HCT116 (cell line): Measurements from ENCODE around the gene EML4. TPM values are rescaled to one million over a fixed set of nuclear protein-coding genes. Genes with fewer than 3 reads are reported as not detected.

ENCODE experiments used
- ATAC-seq: fragments of 200-7000 bp; cut with Tn5 transposase; 2 replicates; pipeline ENCODE4 v1.9.1; 2020; ENCODE audit warnings: mild to moderate bottlenecking, moderate library complexity
- BruUV-seq: library from RNA; stranded (reverse); fragments of 400-500 nt; replicated peaks from 2 replicates; lab custom pipeline; 2021; lab: Mats Ljungman, UMichigan
- CTCF ChIA-PET: fragments of 300-600 bp; sonication (Branson Sonifier 250); formaldehyde crosslinking; loops from one replicate; lab custom pipeline; 2021; ENCODE audit warnings: antibody characterized with exemption; lab: Charles Lee
- POLR2A ChIA-PET: fragments of 300-600, 350-600 bp; sonication (Branson Sonifier 250); formaldehyde crosslinking; loops from one replicate; lab custom pipeline; 2021; ENCODE audit warnings: antibody characterized with exemption; lab: Charles Lee
- RAD21 ChIA-PET, 2 experiments: fragments of 300-600 bp; sonication (Branson Sonifier 250); formaldehyde crosslinking; loops; one replicate each; lab custom pipeline; 2023; ENCODE audit warnings: low total read pairs in 2 of 2; ENCODE audit not compliant: uncharacterized antibody in 2 of 2, unreplicated experiment in 2 of 2, low non-redundant PET in 1 of 2; lab: Charles Lee
- DNase-seq: peaks from one replicate; pipeline ENCODE4 v3.0.0-alpha.2; 2010; ENCODE audit warnings: low read depth, low spot score
- H2AFZ ChIP-seq: fragments of 200-600 bp; shearing (Covaris generic), sonication (generic); 2 replicates; pipeline ENCODE4 v1.6.1; 2017; ENCODE audit warnings: low read depth, mixed run types, mixed read lengths, antibody characterized with exemption, low read length; ENCODE audit not compliant: poor library complexity, severe bottlenecking
- H3K27ac ChIP-seq: 2 replicates; pipeline ENCODE4 v1.5.1; 2012; ENCODE audit warnings: low read depth, low read length
- H3K27me3 ChIP-seq: fragments of 200-600 bp; sonication (generic); 2 replicates; pipeline ENCODE4 v1.6.1; 2016; ENCODE audit warnings: mixed run types, low read length, mixed read lengths; ENCODE audit not compliant: insufficient read depth
- H3K36me3 ChIP-seq, 2 experiments: fragments of 200-500 bp in 1 of 2; fragments of 200-600 bp in 1 of 2; sonication (Bioruptor generic) in 1 of 2; sonication (generic) in 1 of 2; 2 replicates each; pipeline versions ENCODE4 v1.5.1 to v1.6.1; 2014 to 2016; ENCODE audit warnings: low read length in 2 of 2, inconsistent platforms in 1 of 2, mixed read lengths in 1 of 2, mixed run types in 1 of 2; ENCODE audit not compliant: insufficient read depth in 2 of 2, control insufficient read depth in 1 of 2
- H3K4me1 ChIP-seq, 2 experiments: fragments of 200-600 bp in 1 of 2; sonication (generic) in 1 of 2; 2 replicates each; pipeline versions ENCODE4 v1.5.1 to v1.6.1; 2012 to 2017; ENCODE audit warnings: low read length in 2 of 2, inconsistent platforms in 1 of 2, mild to moderate bottlenecking in 1 of 2, mixed read lengths in 1 of 2, mixed run types in 1 of 2, moderate library complexity in 1 of 2; ENCODE audit not compliant: insufficient read depth in 2 of 2, control insufficient read depth in 1 of 2
- H3K4me2 ChIP-seq: fragments of 200-600 bp; sonication (generic); 2 replicates; pipeline ENCODE4 v1.6.1; 2017; ENCODE audit warnings: mixed run types, low read length, mixed read lengths
- H3K4me3 ChIP-seq, 2 experiments: fragments of 200-600 bp in 1 of 2; sonication (generic) in 1 of 2; replicated peaks in 1 of 2; 2 replicates each; pipeline ENCODE4 v1.5.1; 2011 to 2016; ENCODE audit warnings: low read length in 2 of 2, control low read depth in 1 of 2, low read depth in 1 of 2, mild to moderate bottlenecking in 1 of 2, mixed read lengths in 1 of 2, mixed run types in 1 of 2
- H3K79me2 ChIP-seq: fragments of 200-600 bp; sonication (generic); 2 replicates; pipeline ENCODE4 v1.6.1; 2017; ENCODE audit warnings: mild to moderate bottlenecking, mixed run types, low read length, moderate library complexity, mixed read lengths; ENCODE audit not compliant: insufficient read depth
- H3K9ac ChIP-seq: fragments of 200-600 bp; sonication (generic); 2 replicates; pipeline ENCODE4 v1.6.1; 2016; ENCODE audit warnings: low read length, mixed read lengths
- H3K9me2 ChIP-seq: fragments of 200-600 bp; sonication (generic), shearing (Covaris generic); 2 replicates; pipeline ENCODE4 v1.6.1; 2017; ENCODE audit warnings: mixed run types, mild to moderate bottlenecking, moderate library complexity; ENCODE audit not compliant: insufficient read depth
- H3K9me3 ChIP-seq, 2 experiments: fragments of 200-500 bp in 1 of 2; fragments of 200-600 bp in 1 of 2; sonication (Bioruptor generic) in 1 of 2; sonication (generic) in 1 of 2; 2 replicates each; pipeline ENCODE4 v1.6.1; 2014 to 2017; ENCODE audit warnings: low read length in 2 of 2, mixed read lengths in 2 of 2, inconsistent platforms in 1 of 2, low read depth in 1 of 2, mild to moderate bottlenecking in 1 of 2, mixed run types in 1 of 2, moderate library complexity in 1 of 2; ENCODE audit not compliant: control insufficient read depth in 1 of 2, insufficient read depth in 1 of 2
- H4K20me1 ChIP-seq: fragments of 200-600 bp; sonication (generic), shearing (Covaris generic); 2 replicates; pipeline ENCODE4 v1.6.1; 2017; ENCODE audit warnings: mixed run types, mild to moderate bottlenecking, moderate library complexity; ENCODE audit not compliant: insufficient read depth
- CBX3 ChIP-seq: IDR thresholded peaks from 2 replicates; pipeline ENCODE4 v1.6.1; 2012; ENCODE audit warnings: low read depth
- CEBPB ChIP-seq: IDR thresholded peaks from 2 replicates; pipeline ENCODE4 v1.6.1; 2012; ENCODE audit warnings: low read depth
- EGR1 ChIP-seq: IDR thresholded peaks from 2 replicates; pipeline ENCODE4 v1.6.1; 2012; ENCODE audit warnings: low read depth
- ELF1 ChIP-seq: IDR thresholded peaks from 2 replicates; pipeline ENCODE4 v1.6.1; 2012; ENCODE audit warnings: low read depth, borderline replicate concordance
- EZH2 ChIP-seq: fragments of 200-600 bp; sonication (generic); IDR thresholded peaks from 2 replicates; pipeline ENCODE4 v1.6.1; 2017; ENCODE audit warnings: antibody characterized with exemption, mixed run types
- EZH2phosphoT487 ChIP-seq: fragments of 200-600 bp; IDR thresholded peaks from 2 replicates; pipeline ENCODE4 v1.6.1; 2018; ENCODE audit warnings: antibody characterized with exemption, borderline replicate concordance
- FOSL1 ChIP-seq: IDR thresholded peaks from 2 replicates; pipeline ENCODE4 v1.6.1; 2012; ENCODE audit warnings: low read depth
- JUND ChIP-seq: IDR thresholded peaks from 2 replicates; pipeline ENCODE4 v1.6.1; 2012
- POLR2A ChIP-seq: IDR thresholded peaks from 2 replicates; pipeline ENCODE4 v1.7.0; 2011; ENCODE audit warnings: borderline replicate concordance; ENCODE audit not compliant: insufficient read depth, insufficient read length; ENCODE audit errors: extremely low read depth
- POLR2AphosphoS5 ChIP-seq: IDR thresholded peaks from 2 replicates; pipeline ENCODE4 v1.6.1; 2011; ENCODE audit warnings: mild to moderate bottlenecking, low read depth, low read length, moderate library complexity
- RAD21 ChIP-seq: IDR thresholded peaks from 2 replicates; pipeline ENCODE4 v1.6.1; 2012; ENCODE audit warnings: low read depth, mild to moderate bottlenecking
- SIN3A ChIP-seq: IDR thresholded peaks from 2 replicates; pipeline ENCODE4 v1.6.1; 2012; ENCODE audit warnings: low read depth
- SP1 ChIP-seq: IDR thresholded peaks from 2 replicates; pipeline ENCODE4 v1.6.1; 2012; ENCODE audit warnings: low read depth
- YY1 ChIP-seq: IDR thresholded peaks from 2 replicates; pipeline ENCODE4 v1.6.1; 2011; ENCODE audit warnings: low read length, low read depth, moderate library complexity, mild to moderate bottlenecking; ENCODE audit not compliant: insufficient replicate concordance; ENCODE audit errors: extremely low read depth
- ZFX ChIP-seq: fragments of 450-650 bp; IDR thresholded peaks from 2 replicates; pipeline ENCODE4 v1.6.1; 2017
- ZNF274 ChIP-seq: fragments of 200-500 bp; sonication (Bioruptor generic); IDR thresholded peaks from 2 replicates; pipeline ENCODE4 v1.6.1; 2014; ENCODE audit warnings: mild to moderate bottlenecking, low read depth, low read length, inconsistent platforms
- intact Hi-C: fragments of 100-400 bp; cut with micrococcal nuclease; formaldehyde crosslinking; loops from 2 replicates; pipeline ENCODE4 v1.10.0; 2022
- total RNA-seq: library from RNA; stranded (reverse); gene quantifications from one replicate; pipeline ENCODE4 v1.2.1, GENCODE V29; 2021; ENCODE audit not compliant: unreplicated experiment
- TF ChIP-seq, protein P1 (sequence below): IDR thresholded peaks from 2 replicates; pipeline ENCODE4 v1.6.1; 2012
- TF ChIP-seq, protein P2 (sequence below): IDR thresholded peaks from 2 replicates; pipeline ENCODE4 v1.6.1; 2012; ENCODE audit warnings: low read depth
- TF ChIP-seq, protein P3 (sequence below): IDR thresholded peaks from 2 replicates; pipeline ENCODE4 v1.6.1; 2012
- TF ChIP-seq, protein P4 (sequence below), 3 experiments: fragments of 200-600 bp in 1 of 3; sonication (generic) in 1 of 3; IDR thresholded peaks in 2 of 3; conservative IDR thresholded peaks in 1 of 3; 2 replicates each; pipeline ENCODE4 v1.5.1; 2012 to 2017; ENCODE audit warnings: low read depth in 2 of 3, low read length in 2 of 3, antibody characterized with exemption in 1 of 3, borderline replicate concordance in 1 of 3, control low read depth in 1 of 3, mild to moderate bottlenecking in 1 of 3, mixed read lengths in 1 of 3, mixed run types in 1 of 3, moderate library complexity in 1 of 3; ENCODE audit not compliant: insufficient read depth in 1 of 3

Gene EML4
- total RNA-seq, 1 experiment from 2014 or later, result 53.5 TPM

DNA sequence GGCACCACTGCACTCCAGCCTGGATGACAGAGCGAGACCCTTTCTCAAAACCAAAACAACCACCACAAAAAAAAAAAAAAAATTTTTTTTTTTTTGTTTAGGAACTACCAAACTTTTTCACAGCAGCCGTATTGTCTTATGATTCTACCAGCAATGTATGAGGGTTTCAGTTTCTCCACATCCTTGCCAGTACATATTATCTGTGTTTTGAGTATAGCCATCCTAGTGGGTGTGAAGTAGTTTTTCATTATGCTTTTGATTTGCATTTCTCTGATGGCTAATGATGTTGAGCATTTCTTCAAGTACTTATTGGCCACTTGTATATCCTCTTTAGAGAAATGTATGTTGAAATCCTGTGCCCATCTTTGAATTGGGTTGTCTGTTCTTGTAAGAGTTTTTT lies 140.2 kb downstream of the EML4 start:
- peaks cover 0 to 3% of the 10 kb centered on the region in 2 experiments; a peak in 1 of 4 replicates for H3K4me1 ChIP-seq
- CTCF ChIA-PET, result no interaction called here
- TF ChIP-seq, protein P1, sequence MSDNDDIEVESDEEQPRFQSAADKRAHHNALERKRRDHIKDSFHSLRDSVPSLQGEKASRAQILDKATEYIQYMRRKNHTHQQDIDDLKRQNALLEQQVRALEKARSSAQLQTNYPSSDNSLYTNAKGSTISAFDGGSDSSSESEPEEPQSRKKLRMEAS, result no peak
- TF ChIP-seq ZNF274 (no peak), RAD21 (no peak), EZH2phosphoT487 (no peak), CEBPB (no peak), YY1 (no peak), ZFX (no peak), JUND (no peak), SIN3A (no peak), POLR2A (no peak), CBX3 (no peak), FOSL1 (no peak), EZH2 (no peak), POLR2AphosphoS5 (no peak), EGR1 (no peak), ELF1 (no peak), SP1 (no peak)
- TF ChIP-seq, protein P2, sequence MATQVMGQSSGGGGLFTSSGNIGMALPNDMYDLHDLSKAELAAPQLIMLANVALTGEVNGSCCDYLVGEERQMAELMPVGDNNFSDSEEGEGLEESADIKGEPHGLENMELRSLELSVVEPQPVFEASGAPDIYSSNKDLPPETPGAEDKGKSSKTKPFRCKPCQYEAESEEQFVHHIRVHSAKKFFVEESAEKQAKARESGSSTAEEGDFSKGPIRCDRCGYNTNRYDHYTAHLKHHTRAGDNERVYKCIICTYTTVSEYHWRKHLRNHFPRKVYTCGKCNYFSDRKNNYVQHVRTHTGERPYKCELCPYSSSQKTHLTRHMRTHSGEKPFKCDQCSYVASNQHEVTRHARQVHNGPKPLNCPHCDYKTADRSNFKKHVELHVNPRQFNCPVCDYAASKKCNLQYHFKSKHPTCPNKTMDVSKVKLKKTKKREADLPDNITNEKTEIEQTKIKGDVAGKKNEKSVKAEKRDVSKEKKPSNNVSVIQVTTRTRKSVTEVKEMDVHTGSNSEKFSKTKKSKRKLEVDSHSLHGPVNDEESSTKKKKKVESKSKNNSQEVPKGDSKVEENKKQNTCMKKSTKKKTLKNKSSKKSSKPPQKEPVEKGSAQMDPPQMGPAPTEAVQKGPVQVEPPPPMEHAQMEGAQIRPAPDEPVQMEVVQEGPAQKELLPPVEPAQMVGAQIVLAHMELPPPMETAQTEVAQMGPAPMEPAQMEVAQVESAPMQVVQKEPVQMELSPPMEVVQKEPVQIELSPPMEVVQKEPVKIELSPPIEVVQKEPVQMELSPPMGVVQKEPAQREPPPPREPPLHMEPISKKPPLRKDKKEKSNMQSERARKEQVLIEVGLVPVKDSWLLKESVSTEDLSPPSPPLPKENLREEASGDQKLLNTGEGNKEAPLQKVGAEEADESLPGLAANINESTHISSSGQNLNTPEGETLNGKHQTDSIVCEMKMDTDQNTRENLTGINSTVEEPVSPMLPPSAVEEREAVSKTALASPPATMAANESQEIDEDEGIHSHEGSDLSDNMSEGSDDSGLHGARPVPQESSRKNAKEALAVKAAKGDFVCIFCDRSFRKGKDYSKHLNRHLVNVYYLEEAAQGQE, result no peak
- TF ChIP-seq, protein P3, sequence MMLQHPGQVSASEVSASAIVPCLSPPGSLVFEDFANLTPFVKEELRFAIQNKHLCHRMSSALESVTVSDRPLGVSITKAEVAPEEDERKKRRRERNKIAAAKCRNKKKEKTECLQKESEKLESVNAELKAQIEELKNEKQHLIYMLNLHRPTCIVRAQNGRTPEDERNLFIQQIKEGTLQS, result no peak
- TF ChIP-seq, protein P4, sequence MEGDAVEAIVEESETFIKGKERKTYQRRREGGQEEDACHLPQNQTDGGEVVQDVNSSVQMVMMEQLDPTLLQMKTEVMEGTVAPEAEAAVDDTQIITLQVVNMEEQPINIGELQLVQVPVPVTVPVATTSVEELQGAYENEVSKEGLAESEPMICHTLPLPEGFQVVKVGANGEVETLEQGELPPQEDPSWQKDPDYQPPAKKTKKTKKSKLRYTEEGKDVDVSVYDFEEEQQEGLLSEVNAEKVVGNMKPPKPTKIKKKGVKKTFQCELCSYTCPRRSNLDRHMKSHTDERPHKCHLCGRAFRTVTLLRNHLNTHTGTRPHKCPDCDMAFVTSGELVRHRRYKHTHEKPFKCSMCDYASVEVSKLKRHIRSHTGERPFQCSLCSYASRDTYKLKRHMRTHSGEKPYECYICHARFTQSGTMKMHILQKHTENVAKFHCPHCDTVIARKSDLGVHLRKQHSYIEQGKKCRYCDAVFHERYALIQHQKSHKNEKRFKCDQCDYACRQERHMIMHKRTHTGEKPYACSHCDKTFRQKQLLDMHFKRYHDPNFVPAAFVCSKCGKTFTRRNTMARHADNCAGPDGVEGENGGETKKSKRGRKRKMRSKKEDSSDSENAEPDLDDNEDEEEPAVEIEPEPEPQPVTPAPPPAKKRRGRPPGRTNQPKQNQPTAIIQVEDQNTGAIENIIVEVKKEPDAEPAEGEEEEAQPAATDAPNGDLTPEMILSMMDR (IDR thresholded peaks at IDR 0.05 in 2 of 3, conservative IDR thresholded peaks at IDR 0.05 in 1 of 3; ENCODE audit: borderline replicate concordance in 1 of 3, insufficient read depth in 1 of 3, low read depth in 2 of 3, low read length in 2 of 3), result no peak
- H3K27me3 ChIP-seq, result no peaks in the 10 kb centered on the region
- RAD21 ChIA-PET, result no interaction called here
- intact Hi-C loops, result no loop called here
- DNase-seq (no peak), ATAC-seq (no peak)
- no peak overlapping the region for H2AFZ ChIP-seq
- H3K9ac ChIP-seq, result no peak overlapping the region
- no TSS peak for BruUV-seq
- H3K9me3 ChIP-seq, result no peaks in the 10 kb centered on the region
- no peaks in the 10 kb centered on the region for H4K20me1 ChIP-seq
- H3K79me2 ChIP-seq, result no peaks in the 10 kb centered on the region
- H3K27ac ChIP-seq, result no peak overlapping the region
- POLR2A ChIA-PET, result no interaction called here
- H3K9me2 ChIP-seq, result no peaks in the 10 kb centered on the region
- 0 out of 4 replicates have a peak, but pooled peaks cover 0 to 5% of the 10 kb centered on the region in 2 experiments for H3K36me3 ChIP-seq
- no peak overlapping the region for H3K4me3 ChIP-seq
- no peak overlapping the region for H3K4me2 ChIP-seq
